Fibroblast of skin of left biceps (primary cell): ENCODE data around the gene NOL11.
"Not testable (repeated sequence)": the region's sequence is repeated elsewhere in the genome, so short reads cannot be mapped to it uniquely, and the experiment has no call there.

ENCODE experiments used
- DNase-seq, 2 experiments: peaks; one replicate each; pipeline ENCODE4 v3.0.0-alpha.2; 2013; ENCODE audit warnings: low read depth in 2 of 2

NOL11 gene

DNA sequence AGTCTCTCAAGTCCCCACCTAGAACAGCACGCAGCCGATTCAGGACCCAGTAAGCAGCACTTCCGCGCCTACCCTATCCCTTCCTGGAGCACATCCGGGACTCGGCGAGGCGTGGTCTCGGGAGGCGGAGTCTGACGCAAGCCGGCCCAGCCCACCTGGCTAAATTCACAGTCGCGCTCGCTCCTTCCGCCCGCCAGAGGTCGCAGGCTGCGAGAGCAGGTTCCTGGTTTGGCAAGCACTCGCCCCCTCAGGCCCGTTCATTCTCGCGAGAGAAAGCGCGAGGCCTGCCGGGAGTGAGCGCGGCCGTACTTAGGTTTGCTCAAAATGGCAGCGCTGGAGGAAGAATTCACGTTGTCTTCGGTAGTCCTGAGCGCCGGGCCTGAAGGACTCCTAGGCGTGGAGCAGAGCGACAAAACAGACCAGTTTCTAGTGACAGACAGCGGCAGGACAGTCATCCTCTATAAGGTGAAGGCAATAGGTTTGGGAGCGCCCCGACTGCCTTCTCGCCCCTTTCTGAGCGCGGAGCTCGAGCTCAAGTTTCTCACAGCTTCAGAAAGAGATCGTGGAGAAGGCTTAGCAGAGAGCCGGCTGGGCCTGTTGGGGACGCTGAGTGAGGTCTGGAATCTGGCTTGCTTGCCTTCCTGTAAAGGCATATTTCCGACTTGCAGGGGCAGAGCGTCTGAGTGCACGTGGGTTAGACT is at the start of gene NOL11:
NOL11 (plus strand) TSS at position 313 of the 701 bp plus-strand sequence; CDS start at position 325, 12 bp downstream.
- peak; percentile 95 for DNase-seq

DNA sequence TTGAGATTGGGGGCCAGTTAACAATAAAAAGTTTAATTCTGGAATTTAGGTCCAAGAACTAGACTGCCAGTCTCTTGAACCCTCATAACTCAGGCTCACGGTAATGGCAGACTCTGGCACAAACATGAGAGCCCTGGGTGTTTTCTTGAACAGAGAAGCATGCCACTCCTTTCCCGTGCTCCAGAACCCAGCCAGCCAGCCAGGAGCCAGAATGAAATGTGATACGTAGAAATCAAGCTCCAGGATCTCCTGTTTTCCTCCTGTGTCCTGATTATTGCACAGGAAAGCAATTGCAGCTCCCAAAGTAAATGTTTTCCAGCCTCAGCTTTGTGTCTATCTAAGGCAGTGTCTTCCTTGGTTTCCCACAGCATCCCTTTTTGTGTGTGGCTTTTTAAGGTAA is 46.2 kb upstream of the NOL11 start:
- no peak for DNase-seq

DNA sequence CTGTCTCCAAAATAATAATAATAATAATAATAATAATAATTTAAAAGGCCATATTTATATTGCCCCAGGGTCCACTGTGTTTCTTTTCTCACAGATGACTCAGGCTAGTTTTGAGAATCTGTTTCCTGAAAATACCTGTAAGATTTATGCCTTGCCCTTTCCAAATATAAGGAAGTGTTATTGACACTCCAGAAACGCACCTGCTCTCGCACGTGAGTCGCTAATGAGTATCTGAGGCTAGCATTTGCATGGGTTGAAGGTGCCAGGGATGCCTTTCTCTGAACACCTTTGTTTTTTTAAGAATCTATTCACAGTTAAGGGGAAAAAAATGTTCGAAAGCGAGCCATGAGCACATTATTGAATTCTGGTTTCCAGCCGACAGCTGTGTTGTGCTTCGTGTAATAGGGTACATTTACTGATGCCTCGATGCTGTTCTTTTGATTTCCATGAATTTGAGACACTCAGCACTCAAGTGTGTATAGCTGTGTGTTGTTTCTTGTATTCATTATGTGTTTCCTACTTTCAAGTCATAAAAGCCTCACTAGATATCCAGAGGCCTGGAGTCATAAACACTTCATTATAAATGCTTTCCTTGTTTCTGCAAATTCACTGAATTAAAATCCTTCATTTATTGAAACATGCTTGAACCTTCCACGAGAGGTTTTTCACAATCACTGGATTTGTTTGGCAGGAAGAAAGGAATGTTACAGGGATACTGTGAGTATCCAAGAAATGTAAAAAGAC is 45.0 kb upstream of the NOL11 start:
- no peak for DNase-seq

DNA sequence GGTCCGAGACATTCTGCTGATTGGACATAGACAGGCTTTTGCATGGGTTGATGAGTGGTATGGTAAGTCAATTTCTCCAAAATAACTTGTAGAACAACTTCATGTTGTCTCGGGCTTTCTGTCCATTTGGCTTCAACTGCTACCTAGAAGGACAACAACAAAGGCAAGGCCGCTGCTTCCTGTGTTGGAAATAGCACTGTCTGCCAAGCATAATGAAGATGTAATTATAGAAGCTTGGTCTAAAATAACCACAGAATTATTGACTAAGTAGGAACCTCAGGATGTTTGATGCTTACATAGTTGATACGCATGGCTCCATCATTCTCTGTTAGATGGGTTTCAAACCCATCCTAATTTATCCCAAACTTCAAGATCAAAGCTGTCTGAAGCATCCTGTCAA is 42.3 kb upstream of the NOL11 start:
- no peak for DNase-seq

DNA sequence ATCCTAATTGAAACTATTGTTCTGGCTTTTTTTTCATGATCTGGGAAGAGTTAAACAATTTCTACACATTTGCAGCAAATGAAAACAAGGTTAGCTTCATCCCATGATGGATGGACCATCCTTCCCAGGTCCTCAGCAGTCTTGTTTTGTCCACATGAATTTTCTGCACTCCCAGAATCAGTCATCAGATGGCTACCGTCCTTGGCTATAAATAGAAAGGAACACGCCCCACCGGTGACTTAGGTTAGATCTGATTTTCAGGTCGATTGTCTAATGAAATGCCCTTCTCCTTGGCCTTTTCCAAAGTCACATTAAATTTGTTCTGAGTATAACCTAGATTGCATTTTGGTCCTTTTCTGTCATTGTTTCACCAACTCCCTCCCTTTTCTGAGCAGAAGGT is 41.4 kb upstream of the NOL11 start:
- DNase-seq = no peak

DNA sequence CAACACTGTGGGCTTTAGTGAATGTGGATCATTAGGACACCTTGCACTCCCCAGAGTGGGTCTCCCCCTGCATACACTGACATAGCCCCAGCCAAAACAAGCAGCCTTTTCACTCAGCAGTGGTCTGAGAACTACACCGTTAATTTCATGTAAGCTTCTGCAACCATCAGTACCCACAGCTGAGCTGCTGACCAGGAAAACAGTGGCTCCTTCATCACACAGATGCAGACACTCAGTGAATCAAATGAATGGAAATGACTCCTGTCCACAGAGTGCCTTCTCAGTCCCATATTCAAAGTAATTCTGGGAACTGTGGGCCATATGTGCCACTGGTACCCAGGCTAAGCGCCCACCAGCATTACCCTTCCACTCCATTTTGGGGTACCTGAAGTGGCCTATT is 39.3 kb upstream of the NOL11 start:
- DNase-seq = no peak

DNA sequence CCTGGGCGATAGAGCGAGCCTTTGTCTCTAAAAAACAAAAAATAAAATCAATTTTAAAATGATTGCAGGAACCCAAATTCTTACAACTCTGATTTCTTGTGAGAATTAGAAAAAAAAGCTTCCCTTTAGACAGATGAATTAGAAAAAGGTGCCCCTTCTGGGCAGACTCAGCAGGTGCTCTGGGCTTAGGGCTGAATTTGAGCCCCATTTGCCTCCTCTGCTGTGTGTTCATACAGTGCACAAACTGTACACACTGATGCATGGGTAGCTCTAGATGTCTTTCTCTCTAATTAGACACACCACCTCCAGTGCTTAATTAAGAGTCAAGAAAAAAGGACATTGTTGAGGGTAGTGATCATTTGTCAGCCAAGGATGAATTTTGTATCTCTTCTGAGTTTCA is 38.5 kb upstream of the NOL11 start:
- DNase-seq = no peak

DNA sequence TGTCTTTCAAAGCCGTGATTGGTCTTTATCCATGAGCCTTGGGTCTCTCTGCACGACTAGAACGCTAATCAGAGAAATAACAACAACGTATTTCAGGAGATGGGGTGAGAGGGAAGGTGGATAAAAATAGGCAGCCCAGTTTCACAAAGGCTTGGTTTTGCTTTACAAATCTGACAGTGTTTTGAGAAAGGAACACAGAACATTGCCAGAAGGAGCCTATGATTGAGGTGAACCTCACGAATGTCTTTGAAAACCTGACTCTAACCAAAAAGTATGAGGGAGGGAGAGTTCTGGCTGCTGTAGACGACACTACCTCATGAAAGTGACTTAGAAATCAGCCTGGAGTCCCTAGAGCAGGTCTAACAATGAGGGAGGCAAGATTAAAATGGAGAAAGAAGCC is 38.0 kb upstream of the NOL11 start:
- DNase-seq = no peak

DNA sequence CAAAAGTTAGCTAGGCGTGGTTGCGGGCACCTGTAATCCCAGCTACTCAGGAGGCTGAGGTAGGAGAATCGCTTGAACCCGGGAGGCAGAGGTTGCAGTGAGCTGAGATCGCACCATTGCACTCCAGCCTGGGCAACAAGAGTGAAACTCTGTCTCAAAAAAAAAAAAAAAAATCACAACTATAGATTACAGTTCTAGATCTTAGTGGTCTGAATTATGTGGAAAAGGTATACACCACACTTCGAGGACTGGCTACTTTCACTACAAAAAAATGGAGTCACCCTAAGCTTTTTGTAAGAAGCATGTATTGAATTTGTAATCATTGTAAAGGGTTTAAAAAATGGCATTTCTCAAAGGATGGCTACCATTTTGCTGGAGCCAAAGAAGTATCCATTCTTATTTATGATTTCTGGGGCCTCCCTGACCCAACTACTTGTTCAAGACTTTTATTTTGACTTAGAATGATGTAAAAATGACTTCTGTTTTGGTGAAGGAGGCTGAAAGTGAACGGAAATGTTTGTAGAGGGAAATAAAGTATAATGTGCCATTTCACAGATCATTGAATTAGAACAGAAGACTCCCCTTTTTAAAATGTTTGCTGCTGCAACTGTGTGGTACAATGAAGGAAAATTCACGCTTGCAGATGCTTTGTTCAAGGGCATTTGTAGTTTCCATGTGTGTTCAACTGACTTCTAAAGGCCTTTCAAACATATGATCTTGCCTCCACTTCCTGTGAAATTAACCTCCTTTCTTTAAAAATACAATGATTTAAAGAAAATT is 37.1 kb upstream of the NOL11 start:
- no peak for DNase-seq

DNA sequence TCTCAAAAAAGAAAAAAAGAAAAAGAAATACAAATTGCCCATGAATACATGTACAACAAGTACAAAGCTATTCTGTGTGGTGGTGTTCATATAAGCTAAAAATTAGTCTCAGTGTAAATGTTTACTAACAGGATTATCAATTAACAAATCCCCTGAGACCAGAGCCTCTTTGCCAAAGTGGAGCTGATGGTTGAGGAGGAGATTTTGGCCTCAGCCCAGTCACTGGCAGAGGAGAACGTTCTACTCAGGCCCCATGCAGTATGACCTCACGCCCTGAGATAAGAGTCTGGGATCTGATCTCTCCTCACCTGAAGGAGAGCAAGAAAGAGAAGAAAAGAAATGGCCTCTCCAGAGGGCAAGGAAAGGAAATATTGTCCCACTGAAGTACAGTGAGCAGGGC is 35.5 kb upstream of the NOL11 start:
- DNase-seq = no peak

DNA sequence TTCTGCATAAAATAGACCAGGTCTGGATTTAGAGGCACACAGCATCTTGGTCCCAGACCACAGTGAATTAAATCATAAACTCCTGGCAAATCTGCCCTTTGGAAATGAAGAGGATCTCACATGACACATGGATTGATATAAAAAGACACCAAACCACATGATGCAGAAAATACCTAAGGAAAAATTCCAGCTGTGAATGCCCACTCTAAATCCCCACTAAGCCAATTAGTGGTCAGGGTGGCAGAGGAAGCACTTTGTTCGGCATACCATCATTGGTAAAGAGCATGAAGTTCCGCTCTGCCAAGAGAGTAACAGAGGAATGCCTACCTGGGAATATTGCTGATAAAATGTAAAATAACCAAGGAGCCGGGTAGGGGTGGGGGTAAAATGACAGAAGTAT is 32.4 kb upstream of the NOL11 start:
- DNase-seq = no peak

DNA sequence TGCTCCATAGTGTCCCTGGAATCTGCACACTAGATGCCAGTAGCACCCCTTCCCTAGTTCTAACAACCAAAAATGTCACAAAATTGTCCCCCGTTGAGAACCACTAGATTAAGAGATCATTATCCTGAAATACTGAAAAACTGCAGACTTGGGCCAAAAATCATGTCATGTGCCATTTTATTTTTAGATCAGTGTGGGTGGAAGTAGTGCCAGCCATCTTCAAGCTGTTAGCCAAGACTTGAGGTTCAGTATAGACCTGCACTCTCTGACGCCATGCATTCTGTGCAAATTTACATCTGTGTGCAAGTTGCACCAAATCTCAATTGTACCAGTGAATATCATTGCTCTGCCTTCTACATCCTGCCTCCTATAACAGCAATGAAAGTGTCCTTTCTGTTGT is 31.5 kb upstream of the NOL11 start:
- DNase-seq = no peak

DNA sequence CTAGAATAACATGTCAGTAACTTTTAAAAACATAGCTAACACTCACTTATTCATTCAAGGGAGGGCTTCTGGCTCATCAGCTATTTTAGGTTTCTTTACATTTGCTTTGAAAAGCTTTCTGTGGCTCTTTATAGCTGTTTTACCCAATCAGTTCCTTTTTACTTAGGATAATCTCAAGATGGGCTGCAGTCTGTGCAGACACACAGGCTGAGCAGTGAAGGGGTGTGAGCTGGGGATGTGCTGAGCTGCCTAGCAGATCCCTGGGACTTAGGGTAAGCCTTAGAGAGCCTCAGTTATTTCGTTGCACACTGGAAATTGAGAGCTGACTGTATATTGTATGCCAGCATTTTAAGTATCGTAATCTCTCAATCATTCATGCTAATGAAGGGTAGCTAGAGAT is 30.2 kb upstream of the NOL11 start:
- no peak for DNase-seq

DNA sequence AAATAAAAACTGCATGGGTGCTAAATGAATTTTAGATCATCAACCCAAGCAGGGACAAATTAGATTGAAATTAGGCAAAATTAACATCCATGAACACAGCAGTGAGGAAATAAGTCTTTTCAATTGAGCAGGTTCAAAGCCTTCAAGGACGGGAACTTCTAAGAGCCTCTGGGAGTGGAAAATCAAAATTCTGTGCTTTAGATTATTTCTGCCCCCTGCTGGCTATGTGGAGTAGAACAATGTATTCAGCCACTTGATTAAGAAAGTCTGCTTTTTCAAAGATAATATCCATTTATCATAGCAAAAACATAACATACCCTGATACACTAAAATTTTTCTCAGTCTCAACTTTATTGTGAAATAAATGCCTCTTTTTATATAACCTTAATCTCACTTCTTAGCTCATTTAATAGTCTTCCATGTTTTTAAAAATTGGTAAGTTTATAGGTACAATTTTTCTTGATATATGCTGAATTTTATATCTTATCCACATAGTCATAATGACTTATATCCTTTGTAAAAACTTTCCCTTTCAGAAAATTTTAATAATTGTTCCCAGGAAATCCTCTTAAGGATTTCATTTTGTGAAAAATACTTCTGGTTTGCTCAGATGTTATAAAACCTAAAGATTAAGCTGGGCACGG is 28.1 kb upstream of the NOL11 start:
- DNase-seq = peak; percentile 24 to 26

DNA sequence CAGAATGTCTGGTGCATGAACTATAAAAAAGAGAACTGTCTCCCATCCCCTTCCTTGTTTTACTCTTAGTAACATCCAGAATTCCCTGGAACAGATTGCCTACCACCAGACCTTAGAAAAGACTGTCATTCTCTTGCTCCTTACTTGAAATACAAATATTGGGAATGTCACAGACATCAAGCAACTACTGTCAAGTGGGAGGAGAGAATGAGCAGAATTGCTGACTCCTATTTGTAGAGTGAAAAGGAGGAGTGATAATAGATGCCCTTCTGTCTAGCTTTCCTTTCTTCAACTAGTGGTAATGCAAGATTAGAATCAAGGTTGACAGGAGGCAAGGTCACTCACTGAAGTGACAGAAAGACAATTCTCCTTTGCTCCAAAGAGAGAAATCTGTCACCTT is 23.9 kb upstream of the NOL11 start:
- DNase-seq = no peak

DNA sequence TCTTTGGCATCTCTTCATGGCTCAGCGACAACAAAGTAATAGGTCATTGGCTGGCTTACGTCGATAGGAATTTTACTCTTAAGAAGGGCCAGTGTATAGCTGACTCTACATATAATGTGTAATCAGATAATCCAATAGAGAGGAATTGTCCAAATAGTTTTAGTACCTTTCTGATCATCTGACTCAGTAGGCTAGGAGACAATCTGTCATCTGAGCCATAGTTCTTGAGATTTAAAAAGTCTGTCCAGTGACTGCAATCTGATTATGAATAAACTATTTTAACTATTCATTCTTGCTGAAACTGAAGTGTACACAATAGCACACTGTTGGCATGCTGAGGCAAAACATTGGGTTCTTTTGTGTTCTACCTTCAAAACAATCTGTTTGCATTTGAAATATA is 21.4 kb upstream of the NOL11 start:
- no peak for DNase-seq

DNA sequence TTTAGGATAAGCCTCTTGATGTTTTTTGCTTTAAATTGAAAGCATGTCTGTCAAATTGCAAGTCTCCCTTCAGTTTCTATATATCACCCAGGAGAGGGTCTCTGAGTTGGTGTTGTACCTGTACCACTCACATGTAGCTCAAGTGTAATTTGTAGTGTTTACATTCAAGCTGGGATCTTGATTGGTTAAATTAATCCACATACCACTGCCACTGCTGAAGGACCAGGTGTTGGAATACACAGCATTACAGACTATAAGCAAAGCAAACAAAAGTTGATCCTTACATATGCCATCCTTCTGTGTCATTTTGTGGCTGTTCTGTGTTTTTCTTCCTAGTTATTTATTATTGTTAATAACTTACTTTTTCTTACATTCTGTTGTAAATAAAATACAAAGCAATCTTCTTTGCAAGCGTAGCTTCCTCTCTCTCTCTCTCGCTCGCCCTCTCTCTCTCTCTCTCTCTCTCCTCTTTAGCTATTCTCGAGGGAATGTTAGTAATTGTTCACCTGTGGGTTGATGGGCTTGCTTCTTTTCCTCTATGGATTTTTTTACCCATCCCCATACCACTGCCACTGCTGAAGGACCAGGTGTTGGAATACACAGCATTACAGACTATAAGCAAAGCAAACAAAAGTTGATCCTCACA is 20.8 kb upstream of the NOL11 start:
- no peak for DNase-seq

DNA sequence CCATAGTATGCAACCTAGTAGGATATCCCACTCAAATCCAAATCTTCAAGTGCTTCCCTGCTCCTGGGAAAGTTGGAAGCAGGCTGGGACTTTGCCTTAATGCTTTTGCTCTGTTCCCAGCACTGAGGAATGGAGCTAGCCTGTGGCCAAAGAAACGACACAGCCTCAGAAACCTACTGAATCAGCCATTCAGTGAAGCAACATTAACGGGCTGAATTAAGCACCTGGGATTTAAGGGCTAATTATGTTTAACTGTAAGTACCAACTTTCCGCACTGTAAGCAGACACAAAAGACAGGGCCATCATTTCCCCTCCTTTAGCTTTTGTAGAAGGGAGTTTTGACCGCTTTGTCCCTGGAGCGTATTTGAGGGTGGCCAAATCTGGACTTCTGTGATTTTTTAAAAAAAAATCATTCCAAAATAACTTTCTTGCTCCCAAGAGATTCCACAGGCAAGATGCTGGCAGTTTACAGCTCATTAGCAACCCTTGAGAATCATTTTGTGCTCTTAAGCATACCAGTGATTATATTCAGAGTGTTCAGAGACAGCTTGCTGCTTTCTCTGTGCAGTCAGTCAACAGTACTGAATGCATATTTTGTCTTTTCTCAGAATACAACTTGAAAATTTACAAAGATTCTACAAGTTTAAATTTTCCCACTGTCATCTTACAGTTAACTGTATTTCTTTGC is 17.6 kb upstream of the NOL11 start:
- no peak for DNase-seq

DNA sequence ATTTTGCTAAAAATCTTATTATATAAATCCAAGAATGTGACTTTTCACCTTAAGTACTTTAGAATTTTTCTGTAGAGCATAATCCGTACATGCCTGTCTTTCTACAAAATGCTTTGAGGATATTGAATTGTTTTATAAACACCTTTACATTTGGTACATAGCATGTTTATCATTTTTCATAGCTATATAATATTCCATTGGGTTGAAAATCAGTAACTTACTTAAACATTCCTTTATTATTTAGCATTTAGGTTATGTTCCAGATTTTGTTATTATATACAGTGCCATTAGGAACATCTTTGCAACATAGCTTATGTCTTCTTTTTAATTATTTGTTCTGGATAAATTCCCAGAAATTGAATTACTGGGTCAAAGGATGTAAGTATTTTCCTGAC is 17.0 kb upstream of the NOL11 start:
- no peak for DNase-seq

DNA sequence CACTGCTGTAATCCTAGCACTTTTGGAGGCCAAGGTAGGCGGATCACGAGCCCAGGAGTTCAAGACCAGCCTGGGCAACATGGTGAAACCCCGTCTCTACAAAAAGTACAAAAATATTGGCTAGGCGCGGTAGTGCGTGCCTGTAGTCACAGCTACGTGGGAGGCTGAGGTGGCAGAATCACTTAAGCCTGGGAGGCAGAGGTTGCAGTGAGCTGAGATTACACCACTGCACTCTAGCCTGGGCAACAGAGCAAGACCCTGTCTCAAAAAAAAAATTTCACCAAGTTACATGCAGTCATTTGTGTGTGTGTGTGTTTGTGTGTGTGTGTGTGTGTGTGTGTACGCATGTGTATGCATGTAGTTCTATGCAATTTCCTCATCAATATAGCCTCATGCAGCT is 14.9 kb upstream of the NOL11 start:
- DNase-seq = not testable (repeated sequence)

DNA sequence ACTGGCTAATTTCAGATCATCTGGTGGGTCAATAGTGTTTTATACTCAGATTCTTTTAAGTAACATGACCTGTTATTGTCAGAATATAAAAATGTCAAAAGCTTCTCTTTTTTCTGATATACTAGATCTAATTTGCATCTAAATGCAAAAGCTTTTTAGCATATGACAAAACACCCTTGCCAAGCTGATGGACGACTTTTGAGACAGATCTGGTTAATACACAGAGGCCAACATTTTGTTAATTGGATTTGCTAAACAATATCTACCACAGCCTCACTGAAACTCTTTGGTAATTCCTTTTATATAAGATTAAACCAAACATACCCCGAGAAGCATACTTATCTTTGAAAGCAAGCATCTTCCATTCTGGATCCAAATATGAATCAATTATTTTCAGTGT is 10.3 kb upstream of the NOL11 start:
- no peak for DNase-seq
